Cardiac fibroblast (primary cell): ENCODE data around the gene FBXO27.
A peak's percentile ranks its signal among the peaks of the same experiment; 100 is the strongest.

Source experiments
- DNase-seq, 2 donors: peaks; one replicate each; pipeline versions ENCODE4 v3.0.0 to v3.0.0-alpha.2; 2010; ENCODE audit warnings: low read depth in 2 of 2
- H3K4me3 ChIP-seq, 2 donors: replicated peaks in 1 of 2; 1 replicate in 1 of 2; 2 replicates in 1 of 2; pipeline ENCODE4 v1.5.1; 2011; ENCODE audit warnings: low read depth in 2 of 2, low read length in 2 of 2, mild to moderate bottlenecking in 2 of 2, moderate library complexity in 1 of 2
- TF ChIP-seq, protein P1 (sequence below): IDR thresholded peaks from one replicate; pipeline ENCODE4 v1.5.1; 2011; ENCODE audit warnings: low read depth, mild to moderate bottlenecking, low read length, inconsistent platforms

Gene FBXO27

DNA sequence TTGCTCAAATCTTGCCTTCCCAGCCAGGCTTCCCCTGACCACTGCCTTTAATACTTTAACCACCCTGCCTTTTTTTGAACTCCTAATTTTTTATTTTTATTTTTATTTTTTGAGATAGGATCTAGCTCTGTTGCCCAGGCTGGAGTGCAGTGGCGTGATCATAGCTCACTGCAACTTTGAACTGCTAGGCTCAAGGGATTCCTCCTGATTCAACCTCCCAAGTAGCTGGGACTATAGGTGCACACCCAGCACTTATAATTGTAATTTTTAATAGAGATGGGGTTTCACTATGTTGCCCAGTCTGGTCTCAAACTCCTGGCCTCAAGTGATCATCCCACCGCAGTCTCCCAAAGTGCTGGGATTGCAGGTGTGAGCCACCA lies 21.7 kb upstream of the FBXO27 start:
- TF ChIP-seq, protein P1, sequence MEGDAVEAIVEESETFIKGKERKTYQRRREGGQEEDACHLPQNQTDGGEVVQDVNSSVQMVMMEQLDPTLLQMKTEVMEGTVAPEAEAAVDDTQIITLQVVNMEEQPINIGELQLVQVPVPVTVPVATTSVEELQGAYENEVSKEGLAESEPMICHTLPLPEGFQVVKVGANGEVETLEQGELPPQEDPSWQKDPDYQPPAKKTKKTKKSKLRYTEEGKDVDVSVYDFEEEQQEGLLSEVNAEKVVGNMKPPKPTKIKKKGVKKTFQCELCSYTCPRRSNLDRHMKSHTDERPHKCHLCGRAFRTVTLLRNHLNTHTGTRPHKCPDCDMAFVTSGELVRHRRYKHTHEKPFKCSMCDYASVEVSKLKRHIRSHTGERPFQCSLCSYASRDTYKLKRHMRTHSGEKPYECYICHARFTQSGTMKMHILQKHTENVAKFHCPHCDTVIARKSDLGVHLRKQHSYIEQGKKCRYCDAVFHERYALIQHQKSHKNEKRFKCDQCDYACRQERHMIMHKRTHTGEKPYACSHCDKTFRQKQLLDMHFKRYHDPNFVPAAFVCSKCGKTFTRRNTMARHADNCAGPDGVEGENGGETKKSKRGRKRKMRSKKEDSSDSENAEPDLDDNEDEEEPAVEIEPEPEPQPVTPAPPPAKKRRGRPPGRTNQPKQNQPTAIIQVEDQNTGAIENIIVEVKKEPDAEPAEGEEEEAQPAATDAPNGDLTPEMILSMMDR: no peak
- H3K4me3 ChIP-seq: no peak overlapping the region
- DNase-seq: no peak

DNA sequence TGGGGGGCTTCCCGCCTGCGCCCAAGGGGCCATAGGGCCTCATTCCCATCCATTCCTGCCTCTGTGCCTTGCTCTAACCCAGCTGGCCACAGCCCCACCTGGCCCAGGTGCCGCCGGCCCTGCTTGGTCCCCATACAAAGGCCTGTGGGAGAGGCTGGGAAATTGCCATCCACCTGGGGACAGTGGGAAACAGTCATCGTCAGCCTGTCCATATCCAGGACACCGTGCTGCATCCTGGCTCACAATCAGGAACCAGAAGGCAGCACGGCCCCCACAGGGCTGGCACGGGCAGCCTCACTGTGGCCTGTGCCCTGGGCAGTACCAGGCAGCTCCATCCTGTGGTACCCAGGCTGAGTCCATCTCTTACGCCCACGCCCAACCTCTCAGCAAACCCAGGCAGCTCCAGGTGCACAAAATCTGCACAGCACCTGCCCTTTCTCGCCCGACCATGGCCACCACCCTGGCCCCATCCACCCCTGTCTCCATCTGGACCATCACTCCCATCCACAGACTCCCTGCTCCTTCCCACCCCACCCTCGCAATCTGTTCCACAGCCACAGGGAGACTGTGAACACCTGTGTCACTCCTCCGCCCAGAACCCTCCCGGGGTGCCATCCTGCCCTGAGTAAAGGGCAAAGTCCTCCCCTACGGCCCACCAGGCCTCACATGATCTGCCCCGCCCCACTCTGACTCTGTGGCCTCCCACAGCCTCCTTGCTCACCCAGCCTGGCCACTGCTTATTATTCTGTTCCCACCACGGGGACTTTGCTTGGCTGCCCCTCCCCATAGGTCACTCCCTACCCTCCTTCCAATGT lies 21.1 kb upstream of the FBXO27 start:
- no peak for DNase-seq
- TF ChIP-seq, protein P1: no peak
- no peak overlapping the region for H3K4me3 ChIP-seq

DNA sequence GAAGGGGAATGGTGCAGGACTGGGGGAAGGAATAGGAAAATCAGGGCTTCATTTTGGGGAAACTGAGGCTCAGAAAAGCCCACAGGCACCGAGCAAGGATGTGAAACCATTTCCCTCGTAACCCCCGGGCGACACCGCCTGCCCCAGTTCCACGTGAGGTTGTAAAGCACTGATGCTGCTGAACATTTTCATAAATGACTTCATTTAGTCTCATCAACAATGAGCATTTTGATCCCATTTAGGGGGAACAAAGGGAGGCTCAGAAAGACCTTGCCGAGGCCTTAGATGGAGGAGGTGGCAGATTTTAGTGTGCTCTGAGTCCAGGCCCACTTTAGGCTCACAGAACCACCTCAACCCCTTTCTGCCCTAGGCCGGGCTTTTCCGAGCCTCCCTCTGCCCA lies 20.5 kb upstream of the FBXO27 start:
- no peak overlapping the region for H3K4me3 ChIP-seq
- DNase-seq: no peak
- TF ChIP-seq, protein P1: no peak

DNA sequence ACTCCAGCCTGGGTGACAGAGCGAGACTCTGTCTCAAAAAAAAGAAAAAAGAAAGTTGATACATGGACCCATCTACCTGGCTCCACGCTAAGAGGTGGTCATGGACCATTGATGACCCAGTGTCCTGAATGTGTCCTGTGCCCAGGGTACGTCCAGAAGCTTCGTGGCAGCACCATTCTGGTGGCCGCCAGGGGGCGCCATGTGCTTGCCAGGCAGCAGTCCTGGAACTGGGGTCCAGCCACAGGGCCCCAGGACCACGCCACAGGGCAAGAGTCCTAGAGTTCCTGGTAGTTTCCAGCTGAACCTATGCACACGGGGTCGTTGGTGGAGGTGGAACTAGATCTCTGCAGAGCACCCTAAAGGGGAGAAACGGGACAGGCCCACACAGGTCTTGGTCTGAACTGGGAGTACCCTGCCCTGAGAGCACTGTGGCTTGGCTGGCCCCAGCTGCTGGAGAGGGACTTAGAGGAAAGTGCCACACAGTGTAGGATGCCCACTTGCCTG lies 19.9 kb upstream of the FBXO27 start:
- TF ChIP-seq, protein P1: peak; percentile 94
- no peak overlapping the region for H3K4me3 ChIP-seq
- DNase-seq: peak; percentile 66 to 74

DNA sequence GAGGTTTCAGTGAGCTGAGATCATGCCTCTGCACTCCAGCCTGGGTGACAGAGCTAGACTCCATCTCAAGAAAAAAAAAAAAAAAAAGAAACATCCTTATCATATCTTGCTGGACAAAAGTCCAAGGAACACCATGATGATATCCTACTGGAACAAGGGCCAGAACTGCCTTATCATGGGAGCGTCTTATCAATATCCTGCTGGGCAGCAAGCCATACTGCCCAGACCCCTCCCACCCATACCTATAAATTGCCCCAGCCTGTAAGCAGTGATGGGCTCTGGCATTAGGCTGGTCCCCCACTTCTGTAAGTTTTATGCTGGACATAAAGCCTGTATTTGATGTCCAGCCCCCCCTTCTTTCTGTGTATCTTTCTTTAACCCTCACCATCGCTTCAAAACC lies 14.7 kb upstream of the FBXO27 start:
- TF ChIP-seq, protein P1: no peak
- no peak for DNase-seq
- no peak overlapping the region for H3K4me3 ChIP-seq

DNA sequence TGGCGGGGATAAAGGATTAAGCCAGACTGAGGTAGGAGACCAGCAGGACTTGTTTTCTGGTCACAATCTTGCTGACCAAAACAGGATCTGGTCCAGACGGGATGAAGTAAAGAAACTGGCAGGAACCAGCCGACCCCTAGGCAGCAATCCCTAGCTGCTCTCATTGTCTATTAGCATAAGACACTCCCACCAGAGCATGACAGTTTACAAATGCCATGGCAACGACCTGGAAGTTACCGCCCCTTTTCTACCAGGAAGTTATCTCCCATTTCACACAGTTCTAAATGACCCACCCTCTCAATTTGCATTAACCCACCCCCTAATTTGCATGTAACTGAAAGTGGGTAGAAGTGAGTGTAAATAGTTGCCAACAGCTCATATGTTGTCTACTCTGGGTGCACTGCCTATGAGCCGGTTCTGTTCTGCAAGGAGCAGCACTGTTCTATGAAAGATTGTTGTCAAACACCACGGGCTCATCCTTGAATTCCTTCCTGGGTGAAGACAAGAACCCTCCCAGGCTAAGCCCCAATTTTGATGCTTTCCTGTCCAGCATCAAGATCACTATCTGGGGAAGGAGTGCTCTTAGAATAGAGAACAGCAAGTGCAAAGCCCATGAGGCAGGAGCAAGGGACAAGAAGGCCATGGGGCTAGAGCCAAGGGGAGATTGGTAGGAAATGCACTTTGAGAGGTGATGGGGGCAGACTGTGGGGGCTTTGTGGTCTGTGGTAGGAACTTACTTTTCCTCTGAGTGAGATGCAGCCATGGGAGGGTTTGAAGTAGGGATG lies 13.9 kb upstream of the FBXO27 start:
- peak; percentile 25 to 29 for DNase-seq
- no peak overlapping the region for H3K4me3 ChIP-seq
- TF ChIP-seq, protein P1: no peak
